HG03457 (cell line): ENCODE results near the gene GABRA6.

ENCODE experiments used
- ATAC-seq: cut with Tn5 transposase; IDR thresholded peaks from one replicate; pipeline ENCODE4 v1.9.1; 2021; ENCODE audit warnings: moderate number of reproducible peaks; ENCODE audit not compliant: unreplicated experiment

The GABRA6 gene

GRCh38 chr5:161751265-161751664 lies 65.7 kb downstream of the GABRA6 start:
- ATAC-seq: no peak
